Astrocyte of the cerebellum (primary cell): ENCODE results near the gene EPM2AIP1.
A peak's percentile ranks its signal among the peaks of the same experiment; 100 is the strongest.
"Not testable (repeated sequence)": the region's sequence is repeated elsewhere in the genome, so short reads cannot be mapped to it uniquely, and the experiment has no call there.

Source experiments
- DNase-seq: peaks from one replicate; pipeline ENCODE4 v3.0.0-alpha.2; 2011; ENCODE audit warnings: low read depth
- H3K4me3 ChIP-seq: 2 replicates; pipeline ENCODE4 v1.5.1; 2011; ENCODE audit warnings: mild to moderate bottlenecking, low read depth, low read length, moderate library complexity
- CTCF ChIP-seq: IDR thresholded peaks from 2 replicates; pipeline ENCODE4 v1.5.1; 2012; ENCODE audit warnings: low read length, low read depth, moderate library complexity, mild to moderate bottlenecking; ENCODE audit errors: missing control alignments
- in situ Hi-C: cut with HindIII; loops from 2 replicates; pipeline ENCODE4 v1.10.0; 2017; ENCODE audit warnings: low sequenced_read_pairs

The EPM2AIP1 gene

GRCh38 chr3:36992806-36993325 lies at the start of gene EPM2AIP1:
EPM2AIP1 (minus strand) TSS chr3:36993131; CDS start chr3:36993077, 54 bp downstream.
- H3K4me3 ChIP-seq, result peak within 1 kb of the TSS; percentile 63
- in situ Hi-C loops, result no loop called here
- TF ChIP-seq CTCF, result peak; percentile 11
- no peak for DNase-seq

- not testable (repeated sequence) for H3K4me3 ChIP-seq, DNase-seq
- in situ Hi-C loops, result loop anchor here (25.0 kb wide), 1 partner anchor 170 kb away; no protein-coding TSS in a partner anchor
Measured at GRCh38 chr3:37042712-37043111, 49.8 kb upstream of the EPM2AIP1 start.

- in situ Hi-C loops, result loop anchor here (25.0 kb wide), 1 partner anchor 171 kb away; no protein-coding TSS in a partner anchor
- DNase-seq, result no peak
Measured at GRCh38 chr3:37041546-37042195, 48.7 kb upstream of the EPM2AIP1 start.

GRCh38 chr3:37040231-37040630 lies 47.3 kb upstream of the EPM2AIP1 start:
- no peak for TF ChIP-seq CTCF
- in situ Hi-C loops, result loop anchor here (25.0 kb wide), 1 partner anchor 172 kb away; no protein-coding TSS in a partner anchor
- peak; percentile 13 for DNase-seq
- no peak overlapping the region for H3K4me3 ChIP-seq

More at GRCh38 chr3:37041546-37042195, 48.7 kb upstream of the EPM2AIP1 start:
- TF ChIP-seq CTCF, result no peak
- H3K4me3 ChIP-seq, result no peak overlapping the region

GRCh38 chr3:37039161-37039846 lies 46.4 kb upstream of the EPM2AIP1 start:
- no peak for TF ChIP-seq CTCF
- in situ Hi-C loops, result loop anchor here (25.0 kb wide), 1 partner anchor 173 kb away; no protein-coding TSS in a partner anchor
- DNase-seq, result no peak
- H3K4me3 ChIP-seq, result no peak overlapping the region

- TF ChIP-seq CTCF, result no peak
- DNase-seq, result no peak
Measured at GRCh38 chr3:37037352-37037751, 44.4 kb upstream of the EPM2AIP1 start.

More at GRCh38 chr3:37037352-37037751, 44.4 kb upstream of the EPM2AIP1 start:
- no peak overlapping the region for H3K4me3 ChIP-seq
- in situ Hi-C loops, result loop anchor here (25.0 kb wide), 1 partner anchor 175 kb away; no protein-coding TSS in a partner anchor
